IMR-90 (cell line): ENCODE results near the gene MLLT1. TPM values are rescaled to one million over a fixed set of nuclear protein-coding genes. Genes with fewer than 3 reads are reported as not detected.

Experiments used
- ATAC-seq: fragments of 200-7000 bp; cut with Tn5 transposase; 2 replicates; pipeline ENCODE4 v1.9.1; 2020; ENCODE audit warnings: low read depth, mild to moderate bottlenecking, moderate library complexity
- BruUV-seq: library from RNA; stranded (reverse); fragments of 400-500 nt; replicated peaks from 2 replicates; lab custom pipeline; 2021; lab: Mats Ljungman, UMichigan
- CTCF ChIA-PET: fragments of 300-600 bp; formaldehyde crosslinking; extraction: SDS; loops from one replicate; lab custom pipeline; 2021; ENCODE audit warnings: antibody characterized with exemption; lab: Yijun Ruan, JAX
- POLR2A ChIA-PET: fragments of 300-600 bp; sonication (Branson Sonifier 250); formaldehyde crosslinking; loops from one replicate; lab custom pipeline; 2022; ENCODE audit warnings: antibody characterized with exemption; ENCODE audit not compliant: unreplicated experiment; lab: Charles Lee
- DNase-seq: peaks from one replicate; pipeline ENCODE4 v3.0.0; 2013
- H2AFZ ChIP-seq: replicated peaks from 2 replicates; pipeline ENCODE3; 2013; ENCODE audit warnings: low read length, mild to moderate bottlenecking; ENCODE audit not compliant: poor library complexity
- H2AK5ac ChIP-seq: 2 replicates; pipeline ENCODE4 v1.6.1; 2013; ENCODE audit warnings: low read depth, low read length, inconsistent platforms
- H2AK9ac ChIP-seq: replicated peaks from 2 replicates; pipeline ENCODE3; 2013; ENCODE audit warnings: mild to moderate bottlenecking, low read depth, low read length, moderate library complexity; ENCODE audit not compliant: poor library complexity
- H2BK120ac ChIP-seq: 2 replicates; pipeline ENCODE4 v1.6.1; 2013; ENCODE audit warnings: low read depth, low read length, inconsistent platforms
- H2BK15ac ChIP-seq: 3 replicates; pipeline ENCODE4 v1.6.1; 2013; ENCODE audit warnings: low read depth, low read length, inconsistent platforms
- H2BK20ac ChIP-seq: 2 replicates; pipeline ENCODE4 v1.6.1; 2013; ENCODE audit warnings: low read depth, mild to moderate bottlenecking, inconsistent platforms, low read length, moderate library complexity
- H2BK5ac ChIP-seq: 2 replicates; pipeline ENCODE4 v1.6.1; 2013; ENCODE audit warnings: mild to moderate bottlenecking, low read depth, low read length, inconsistent platforms; ENCODE audit not compliant: poor library complexity, severe bottlenecking
- H3K14ac ChIP-seq: replicated peaks from 2 replicates; pipeline ENCODE4 v1.6.1; 2013; ENCODE audit warnings: low read depth, low read length, inconsistent platforms
- H3K18ac ChIP-seq: 2 replicates; pipeline ENCODE4 v1.6.1; 2013; ENCODE audit warnings: low read depth, low read length, control low read depth
- H3K23ac ChIP-seq: 2 replicates; pipeline ENCODE4 v1.6.1; 2013; ENCODE audit warnings: low read depth, low read length, inconsistent platforms
- H3K27ac ChIP-seq: 2 replicates; pipeline ENCODE4 v1.5.1; 2013; ENCODE audit warnings: mild to moderate bottlenecking, control low read depth, low read length; ENCODE audit not compliant: insufficient read depth
- H3K27me3 ChIP-seq: 2 replicates; pipeline ENCODE4 v1.6.1; 2013; ENCODE audit warnings: low read length; ENCODE audit not compliant: control insufficient read depth, insufficient read depth
- H3K36me3 ChIP-seq: 2 replicates; pipeline ENCODE4 v1.6.1; 2013; ENCODE audit warnings: low read length, mixed read lengths; ENCODE audit not compliant: control insufficient read depth, insufficient read depth
- H3K4ac ChIP-seq: 2 replicates; pipeline ENCODE4 v1.6.1; 2013; ENCODE audit warnings: low read depth, low read length, inconsistent platforms
- H3K4me1 ChIP-seq: 2 replicates; pipeline ENCODE4 v1.6.1; 2013; ENCODE audit warnings: low read length, mixed read lengths; ENCODE audit not compliant: control insufficient read depth, insufficient read depth
- H3K4me2 ChIP-seq: 2 replicates; pipeline ENCODE4 v1.6.1; 2013; ENCODE audit warnings: low read depth, mild to moderate bottlenecking, control low read depth, low read length, moderate library complexity
- H3K4me3 ChIP-seq: 2 replicates; pipeline ENCODE4 v1.5.1; 2013; ENCODE audit warnings: low read depth, mild to moderate bottlenecking, control low read depth, low read length, moderate library complexity; ENCODE audit not compliant: insufficient read depth
- H3K56ac ChIP-seq: 2 replicates; pipeline ENCODE4 v1.6.1; 2013; ENCODE audit warnings: low read length, inconsistent platforms; ENCODE audit not compliant: insufficient read depth; ENCODE audit errors: extremely low read depth
- H3K79me1 ChIP-seq, 2 experiments: 2 replicates each; pipeline ENCODE4 v1.6.1; 2013; ENCODE audit warnings: low read length in 2 of 2, inconsistent platforms in 1 of 2, low read depth in 1 of 2
- H3K9ac ChIP-seq: 2 replicates; pipeline ENCODE4 v1.6.1; 2013; ENCODE audit warnings: low read depth, low read length, control low read depth
- H3K9me1 ChIP-seq: 2 replicates; pipeline ENCODE4 v1.6.1; 2013; ENCODE audit warnings: low read length, inconsistent platforms; ENCODE audit not compliant: insufficient read depth
- H3K9me3 ChIP-seq: 2 replicates; pipeline ENCODE4 v1.6.1; 2013; ENCODE audit warnings: low read length; ENCODE audit not compliant: control insufficient read depth, insufficient read depth
- H4K20me1 ChIP-seq: 2 replicates; pipeline ENCODE4 v1.6.1; 2013; ENCODE audit warnings: low read length, inconsistent platforms; ENCODE audit not compliant: insufficient read depth
- H4K5ac ChIP-seq: 2 replicates; pipeline ENCODE4 v1.6.1; 2013; ENCODE audit warnings: mild to moderate bottlenecking, low read depth, low read length, control low read depth
- H4K8ac ChIP-seq, 2 experiments: 2 replicates each; pipeline ENCODE4 v1.6.1; 2013; ENCODE audit warnings: low read depth in 2 of 2, low read length in 2 of 2, control low read depth in 1 of 2, inconsistent platforms in 1 of 2
- H4K91ac ChIP-seq: 2 replicates; pipeline ENCODE4 v1.6.1; 2013; ENCODE audit warnings: low read depth, low read length, inconsistent platforms; ENCODE audit not compliant: insufficient read depth
- CHD1 ChIP-seq: IDR thresholded peaks from 2 replicates; pipeline ENCODE4 v1.6.1; 2012; ENCODE audit warnings: low read depth, low read length, improper control_type of control experiment
- CTCF ChIP-seq: conservative IDR thresholded peaks from 2 replicates; pipeline ENCODE4 v1.5.1; 2012; ENCODE audit warnings: mild to moderate bottlenecking, low read depth, low read length, improper control_type of control experiment
- ELK1 ChIP-seq: fragments of 150-350 bp; IDR thresholded peaks from 2 replicates; pipeline ENCODE4 v1.6.1; 2016; ENCODE audit warnings: low read depth, mild to moderate bottlenecking, low read length, moderate library complexity, borderline replicate concordance
- FOS ChIP-seq: fragments of 150-350 bp; IDR thresholded peaks from 2 replicates; pipeline ENCODE4 v1.6.1; 2016; ENCODE audit warnings: low read depth, low read length
- MAFK ChIP-seq: IDR thresholded peaks from 2 replicates; pipeline ENCODE4 v1.6.1; 2012; ENCODE audit warnings: low read depth, low read length, improper control_type of control experiment
- MAZ ChIP-seq: IDR thresholded peaks from 2 replicates; pipeline ENCODE4 v1.6.1; 2012; ENCODE audit warnings: low read depth, mild to moderate bottlenecking, low read length, improper control_type of control experiment, moderate library complexity, borderline replicate concordance
- NFE2L2 ChIP-seq: fragments of 150-350 bp; IDR thresholded peaks from 2 replicates; pipeline ENCODE4 v1.6.1; 2016; ENCODE audit warnings: low read depth, mild to moderate bottlenecking, low read length
- RAD21 ChIP-seq: IDR thresholded peaks from 2 replicates; pipeline ENCODE4 v1.6.1; 2012; ENCODE audit warnings: low read length, improper control_type of control experiment
- RCOR1 ChIP-seq: IDR thresholded peaks from 2 replicates; pipeline ENCODE4 v1.6.1; 2012; ENCODE audit warnings: mild to moderate bottlenecking, low read length, improper control_type of control experiment; ENCODE audit not compliant: insufficient replicate concordance
- RFX5 ChIP-seq: IDR thresholded peaks from 2 replicates; pipeline ENCODE4 v1.8.0; 2012; ENCODE audit warnings: low read depth, mild to moderate bottlenecking, low read length, moderate library complexity
- SMC3 ChIP-seq: fragments of 150-350 bp; IDR thresholded peaks from 2 replicates; pipeline ENCODE4 v1.6.1; 2016; ENCODE audit warnings: low read depth, mild to moderate bottlenecking, antibody characterized with exemption, low read length, moderate library complexity
- WGBS, 2 experiments: methylation state at CpG; one replicate each; pipeline versions ENCODE4 v1.1.5 to v1.1.7; 2013; ENCODE audit warnings: missing lambda C conversion rate in 2 of 2; ENCODE audit not compliant: insufficient read length in 1 of 2; ENCODE audit errors: extremely low coverage in 2 of 2; 5-methylcytosine and 5-hydroxymethylcytosine counted together
- dilution Hi-C: fragments of 300-500 bp; cut with HindIII; formaldehyde crosslinking; loops from one replicate; pipeline ENCODE4 v1.14.3; 2018; ENCODE audit warnings: low sequenced_read_pairs; ENCODE audit not compliant: unreplicated experiment
- in situ Hi-C: fragments of 300-500 bp; cut with MboI; formaldehyde crosslinking; loops from 3 replicates; pipeline ENCODE4 v1.14.3; 2019; ENCODE audit warnings: low sequenced_read_pairs, inconsistent platforms, mixed read lengths
- intact Hi-C: fragments of 100-400 bp; cut with micrococcal nuclease; formaldehyde crosslinking; loops from 2 replicates; pipeline ENCODE4 v1.10.0; 2022
- polyA plus RNA-seq, 3 experiments: library from polyadenylated mRNA; depleted of rRNA; stranded (reverse); fragments of >200 nt; gene quantifications; 2 replicates each; pipeline ENCODE4 v1.2.3, GENCODE V29; 2012; ENCODE audit warnings: low replicate concordance in 1 of 3
- total RNA-seq: library from RNA; depleted of rRNA; stranded (reverse); fragments of >200 nt; gene quantifications from 2 replicates; pipeline ENCODE4 v1.2.3, GENCODE V29; 2012

The MLLT1 gene
- total and polyA plus RNA-seq, 2 of the 4 experiments (the other 2 are of a cell fraction): 1.3 to 30.6 TPM

GRCh38 chr19:6187374-6187773, 92.4 kb downstream of the MLLT1 start:
- no peak overlapping the region for H2BK5ac ChIP-seq
- no peak overlapping the region for H3K56ac ChIP-seq
- H3K9ac ChIP-seq: no peak overlapping the region
- H3K4me1 ChIP-seq: no peaks in the 10 kb centered on the region
- H4K20me1 ChIP-seq: no peaks in the 10 kb centered on the region
- no peak overlapping the region for H2AK5ac ChIP-seq
- no peaks in the 10 kb centered on the region for H3K27me3 ChIP-seq
- H2AFZ ChIP-seq: no peak overlapping the region
- no peak overlapping the region for H2AK9ac ChIP-seq
- DNase-seq (no peak), ATAC-seq (no peak)
- ChIA-PET POLR2A (no interaction called here), CTCF (no interaction called here)
- H3K27ac ChIP-seq: no peak overlapping the region
- no peak overlapping the region for H3K4ac ChIP-seq
- H3K36me3 ChIP-seq: no peaks in the 10 kb centered on the region
- no peak overlapping the region for H3K14ac ChIP-seq
- H3K23ac ChIP-seq: no peak overlapping the region
- dilution Hi-C loops: no loop called here
- H3K18ac ChIP-seq: no peak overlapping the region
- no peak overlapping the region for H3K4me2 ChIP-seq
- no peak overlapping the region for H2BK120ac ChIP-seq
- H4K91ac ChIP-seq: no peak overlapping the region
- no peak overlapping the region for H3K4me3 ChIP-seq
- no peak overlapping the region for H2BK15ac ChIP-seq
- intact Hi-C loops: no loop called here
- H4K5ac ChIP-seq: no peak overlapping the region
- WGBS, 2 experiments: 100% methylated on average over 4 of the region's 6 CpGs; no CpG with 5 or more reads in 1 of the 2 experiments
- peaks cover 0 to 7% of the 10 kb centered on the region in 2 experiments; a peak in 3 of 4 replicates for H3K79me1 ChIP-seq
- no TSS peak for BruUV-seq
- no peak overlapping the region for H2BK20ac ChIP-seq
- no peaks in the 10 kb centered on the region for H3K9me1 ChIP-seq
- in situ Hi-C loops: no loop called here
- H3K9me3 ChIP-seq: peaks cover 8% of the 10 kb centered on the region
- TF ChIP-seq RAD21 (no peak), MAFK (no peak), SMC3 (no peak), CTCF (no peak), FOS (no peak), CHD1 (no peak), ELK1 (no peak), MAZ (no peak), NFE2L2 (no peak), RFX5 (no peak), RCOR1 (no peak)
- no peak overlapping the region for H4K8ac ChIP-seq
